ENCODE data around the gene OR1D5. TPM values are rescaled to one million over a fixed set of nuclear protein-coding genes. Genes with fewer than 3 reads are reported as not detected.
A peak's percentile ranks its signal among the peaks of the same experiment; 100 is the strongest.

OR1D5 gene
- total and polyA plus RNA-seq, 4 donors, result not detected

- no peak for TF ChIP-seq CTCF (IDR thresholded peaks at IDR 0.05; ENCODE audit: control extremely low read depth, extremely low read depth)
- H3K4me3 ChIP-seq, result no peak overlapping the region
- H3K27ac ChIP-seq (ENCODE audit: low read depth in 1 of 2, low read length in 1 of 2), result no peak overlapping the region
- ATAC-seq (ENCODE audit: insufficient read depth, low FRiP score), result no peak
- no peaks in the 10 kb centered on the region for H3K36me3 ChIP-seq (ENCODE audit: control insufficient read depth in 4 of 4, insufficient read depth in 4 of 4, low read length in 4 of 4)
- H3K27me3 ChIP-seq (ENCODE audit: control insufficient read depth in 3 of 3, insufficient read depth in 3 of 3, low read length in 2 of 3), result no peaks in the 10 kb centered on the region
- H3K9ac ChIP-seq (ENCODE audit: insufficient read depth in 1 of 2, low read length in 2 of 2), result no peak overlapping the region
- peaks cover 0 to 11% (median 0%) of the 10 kb centered on the region in 4 donors for H3K9me3 ChIP-seq (ENCODE audit: control insufficient read depth in 4 of 4, insufficient read depth in 3 of 4, low read length in 3 of 4)
- WGBS, 2 donors, result 65 to 66% methylated on average over 11 of the region's 11 CpGs
- DNase-seq, result no peak
- no peaks in the 10 kb centered on the region for H3K4me1 ChIP-seq (ENCODE audit: control insufficient read depth in 5 of 5, insufficient read depth in 5 of 5, low read length in 5 of 5)
Measured at GRCh38 chr17:3043737-3044365, 19.6 kb downstream of the OR1D5 start.

- ATAC-seq (ENCODE audit: insufficient read depth, low FRiP score), result no peak
- no peaks in the 10 kb centered on the region for H3K27me3 ChIP-seq (ENCODE audit: control insufficient read depth in 3 of 3, insufficient read depth in 3 of 3, low read length in 2 of 3)
- WGBS, 2 donors, result 82 to 92% methylated on average over 5 of the region's 5 CpGs
- H3K9me3 ChIP-seq (ENCODE audit: control insufficient read depth in 4 of 4, insufficient read depth in 3 of 4, low read length in 3 of 4), result peaks cover 0 to 11% (median 0%) of the 10 kb centered on the region in 4 donors
- H3K27ac ChIP-seq (ENCODE audit: low read depth in 1 of 2, low read length in 1 of 2), result no peak overlapping the region
- H3K4me1 ChIP-seq (ENCODE audit: control insufficient read depth in 5 of 5, insufficient read depth in 5 of 5, low read length in 5 of 5), result no peaks in the 10 kb centered on the region
- TF ChIP-seq CTCF (IDR thresholded peaks at IDR 0.05; ENCODE audit: control extremely low read depth, extremely low read depth), result no peak
- no peak overlapping the region for H3K9ac ChIP-seq (ENCODE audit: insufficient read depth in 1 of 2, low read length in 2 of 2)
- H3K36me3 ChIP-seq (ENCODE audit: control insufficient read depth in 4 of 4, insufficient read depth in 4 of 4, low read length in 4 of 4), result no peaks in the 10 kb centered on the region
- no peak for DNase-seq
- no peak overlapping the region for H3K4me3 ChIP-seq
Measured at GRCh38 chr17:3040882-3041281, 22.5 kb downstream of the OR1D5 start.

DNA sequence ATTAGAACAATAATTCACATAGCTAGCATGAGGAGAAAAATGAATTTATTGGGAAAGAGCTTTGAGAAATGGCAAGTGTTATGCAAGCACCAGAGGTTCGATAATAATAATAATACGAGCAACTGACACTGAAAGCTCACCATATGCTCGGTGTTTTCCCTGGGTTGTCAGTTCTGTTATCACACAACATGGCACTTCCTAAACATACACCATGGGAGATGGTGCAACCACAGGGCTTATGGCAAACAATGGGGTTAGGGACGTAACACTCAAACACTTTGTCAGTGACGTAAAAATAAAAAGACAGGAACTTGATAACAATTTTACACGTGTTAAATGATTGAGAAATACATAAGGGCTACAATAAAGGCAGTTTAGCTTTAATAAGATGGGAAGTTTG, 23.7 kb downstream of the OR1D5 start:
- TF ChIP-seq CTCF (IDR thresholded peaks at IDR 0.05; ENCODE audit: control extremely low read depth, extremely low read depth), result no peak
- DNase-seq (peak in 2 of 3 donors; percentile 19 to 34), ATAC-seq (ENCODE audit: insufficient read depth, low FRiP score) (no peak)
- no peak overlapping the region for H3K4me3 ChIP-seq
- H3K27me3 ChIP-seq (ENCODE audit: control insufficient read depth in 3 of 3, insufficient read depth in 3 of 3, low read length in 2 of 3), result no peaks in the 10 kb centered on the region
- WGBS, 2 donors, result 9 to 21% methylated on average over 6 of the region's 6 CpGs
- no peaks in the 10 kb centered on the region for H3K36me3 ChIP-seq (ENCODE audit: control insufficient read depth in 4 of 4, insufficient read depth in 4 of 4, low read length in 4 of 4)
- no peak overlapping the region for H3K9ac ChIP-seq (ENCODE audit: insufficient read depth in 1 of 2, low read length in 2 of 2)
- H3K4me1 ChIP-seq (ENCODE audit: control insufficient read depth in 5 of 5, insufficient read depth in 5 of 5, low read length in 5 of 5), result peaks cover 0 to 3% (median 0%) of the 10 kb centered on the region in 5 donors
- H3K9me3 ChIP-seq (ENCODE audit: control insufficient read depth in 4 of 4, insufficient read depth in 3 of 4, low read length in 3 of 4), result peaks cover 0 to 11% (median 0%) of the 10 kb centered on the region in 4 donors
- H3K27ac ChIP-seq (ENCODE audit: low read depth in 1 of 2, low read length in 1 of 2), result no peak overlapping the region

GRCh38 chr17:3038941-3039340, 24.5 kb downstream of the OR1D5 start:
- Histone ChIP-seq H3K27ac (ENCODE audit: low read depth in 1 of 2, low read length in 1 of 2) (no peak overlapping the region), H3K36me3 (ENCODE audit: control insufficient read depth in 4 of 4, insufficient read depth in 4 of 4, low read length in 4 of 4) (no peaks in the 10 kb centered on the region), H3K4me3 (no peak overlapping the region), H3K9ac (ENCODE audit: insufficient read depth in 1 of 2, low read length in 2 of 2) (no peak overlapping the region), H3K4me1 (ENCODE audit: control insufficient read depth in 5 of 5, insufficient read depth in 5 of 5, low read length in 5 of 5) (peaks cover 0 to 3% (median 0%) of the 10 kb centered on the region in 5 donors), H3K9me3 (ENCODE audit: control insufficient read depth in 4 of 4, insufficient read depth in 3 of 4, low read length in 3 of 4) (peaks cover 0 to 6% (median 0%) of the 10 kb centered on the region in 4 donors), H3K27me3 (ENCODE audit: control insufficient read depth in 3 of 3, insufficient read depth in 3 of 3, low read length in 2 of 3) (no peaks in the 10 kb centered on the region)
- 51 to 58% methylated on average over 5 of the region's 5 CpGs for WGBS, 2 donors
- ATAC-seq (ENCODE audit: insufficient read depth, low FRiP score) (no peak), DNase-seq (no peak)
- TF ChIP-seq CTCF (IDR thresholded peaks at IDR 0.05; ENCODE audit: control extremely low read depth, extremely low read depth), result no peak
